K562 (cell line): Measurements from ENCODE around the gene CSMD2. TPM values are rescaled to one million over a fixed set of nuclear protein-coding genes. Genes with fewer than 3 reads are reported as not detected.

ENCODE experiments used
- ATAC-seq: fragments of 200-7000 bp; cut with Tn5 transposase; 3 replicates; pipeline ENCODE4 v1.9.1; 2020; ENCODE audit warnings: moderate library complexity
- BruUV-seq: library from RNA; stranded (reverse); fragments of 400-500 nt; replicated peaks from 2 replicates; lab custom pipeline; 2021; lab: Mats Ljungman, UMichigan
- CTCF ChIA-PET: fragments of 300-600 bp; formaldehyde crosslinking; extraction: SDS; loops from one replicate; lab custom pipeline; 2021; ENCODE audit warnings: low intra/inter-chr PET ratio; lab: Yijun Ruan, JAX
- POLR2A ChIA-PET: fragments of 300-600, 350-650 bp; sonication (Branson Sonifier 250); formaldehyde crosslinking; extraction: SDS; loops from one replicate; lab custom pipeline; 2021; ENCODE audit warnings: antibody characterized with exemption, inconsistent platforms; lab: Yijun Ruan, JAX
- DNase-seq, 4 experiments: peaks; one replicate each; pipeline versions ENCODE4 v3.0.0 to v3.0.0-alpha.2; 2011 to 2018; ENCODE audit warnings: low spot score in 3 of 4, mixed read lengths in 3 of 4; ENCODE audit errors: extremely low read depth in 1 of 4
- FAIRE-seq: peaks from 2 replicates; lab custom pipeline; 2011; peaks lifted over from hg19 to GRCh38; lab: Jason Lieb, UNC
- H2AFZ ChIP-seq: 2 replicates; pipeline ENCODE4 v1.6.0; 2011; ENCODE audit warnings: low read depth, low read length, control low read depth, inconsistent platforms
- H3K27ac ChIP-seq: fragments of 200-600 bp; 3 replicates; pipeline ENCODE4 v1.8.0; 2011; ENCODE audit warnings: low read depth, mild to moderate bottlenecking, control low read depth, inconsistent platforms, low read length, moderate library complexity, mixed read lengths; ENCODE audit errors: extremely low read depth
- H3K27me3 ChIP-seq, 2 experiments: fragments of 300-600 bp in 1 of 2; 2 replicates in 1 of 2; 3 replicates in 1 of 2; pipeline versions ENCODE4 v1.6.0 to v1.8.0; 2011; ENCODE audit warnings: inconsistent platforms in 2 of 2, low read length in 2 of 2, mild to moderate bottlenecking in 1 of 2, mixed read lengths in 1 of 2, moderate library complexity in 1 of 2; ENCODE audit not compliant: control insufficient read depth in 2 of 2, insufficient read depth in 2 of 2
- H3K36me3 ChIP-seq: fragments of 300-600 bp; 3 replicates; pipeline ENCODE4 v1.8.0; 2011; ENCODE audit warnings: mild to moderate bottlenecking, low read length, inconsistent platforms; ENCODE audit not compliant: control insufficient read depth, insufficient read depth
- H3K4me1 ChIP-seq, 2 experiments: fragments of 200-600 bp in 1 of 2; replicated peaks in 1 of 2; 2 replicates in 1 of 2; 3 replicates in 1 of 2; pipeline versions ENCODE4 v1.5.1 to v1.8.0; 2011; ENCODE audit warnings: inconsistent platforms in 2 of 2, low read length in 2 of 2, mild to moderate bottlenecking in 1 of 2, mixed read lengths in 1 of 2, moderate library complexity in 1 of 2; ENCODE audit not compliant: control insufficient read depth in 2 of 2, insufficient read depth in 2 of 2
- H3K4me2 ChIP-seq: 2 replicates; pipeline ENCODE4 v1.6.1; 2011; ENCODE audit warnings: low read length, control low read depth, inconsistent platforms, mixed read lengths; ENCODE audit not compliant: insufficient read depth
- H3K4me3 ChIP-seq: fragments of 200-600 bp; sonication (generic), shearing (Covaris generic); 2 replicates; pipeline ENCODE4 v1.5.1; 2016; ENCODE audit warnings: control low read depth, inconsistent platforms
- H3K79me2 ChIP-seq: fragments of 200-600 bp; 3 replicates; pipeline ENCODE4 v1.8.0; 2011; ENCODE audit warnings: low read length, inconsistent platforms; ENCODE audit not compliant: control insufficient read depth, insufficient read depth
- H3K9ac ChIP-seq, 2 experiments: 2 replicates each; pipeline versions ENCODE4 v1.6.0 to v1.6.1; 2011; ENCODE audit warnings: low read depth in 2 of 2, low read length in 2 of 2, control low read depth in 1 of 2, inconsistent platforms in 1 of 2, mild to moderate bottlenecking in 1 of 2, mixed read lengths in 1 of 2; ENCODE audit not compliant: insufficient read depth in 1 of 2
- H3K9me1 ChIP-seq: one replicate; pipeline ENCODE4 v1.6.0; 2011; ENCODE audit warnings: inconsistent platforms, mild to moderate bottlenecking, low read length, moderate library complexity; ENCODE audit not compliant: control insufficient read depth, insufficient read depth
- H3K9me3 ChIP-seq: replicated peaks from 2 replicates; pipeline ENCODE4 v1.5.1; 2011; ENCODE audit warnings: low read depth, low read length, inconsistent platforms; ENCODE audit not compliant: control insufficient read depth, insufficient read depth
- H4K20me1 ChIP-seq: replicated peaks from 2 replicates; pipeline ENCODE4 v1.6.1; 2011; ENCODE audit warnings: low read length, inconsistent platforms, mixed read lengths; ENCODE audit not compliant: control insufficient read depth, insufficient read depth
- ARID2 ChIP-seq: fragments of 450-650 bp; IDR thresholded peaks from 2 replicates; pipeline ENCODE4 v1.6.1; 2017; ENCODE audit warnings: antibody characterized with exemption, mild to moderate bottlenecking
- RBM25 ChIP-seq: fragments of 200-400 bp; formaldehyde crosslinking; IDR thresholded peaks from 2 replicates; pipeline ENCODE4 v1.6.1; 2018; ENCODE audit warnings: low read length, low read depth, moderate library complexity; ENCODE audit not compliant: severe bottlenecking
- ZNF280A ChIP-seq: fragments of 450-650 bp; IDR thresholded peaks from 2 replicates; pipeline ENCODE4 v1.6.1; 2018; ENCODE audit warnings: mild to moderate bottlenecking, low read depth; ENCODE audit not compliant: partially characterized antibody
- ZNF445 ChIP-seq: fragments of 250-450 bp; sonication (Bioruptor Pico); IDR thresholded peaks from 2 replicates; pipeline ENCODE4 v1.4.0; 2020; ENCODE audit warnings: low read depth, mild to moderate bottlenecking, moderate library complexity
- ZNF76 ChIP-seq: fragments of 250-450 bp; sonication (Bioruptor Pico); IDR thresholded peaks from 2 replicates; pipeline ENCODE4 v1.4.0; 2020; ENCODE audit warnings: mild to moderate bottlenecking, moderate library complexity, borderline replicate concordance
- WGBS: fragments of 100-300 bp; shearing (Covaris generic); methylation state at CpG from one replicate; pipeline ENCODE4 v1.1.6; 2016; ENCODE audit warnings: low coverage, mixed read lengths; ENCODE audit not compliant: insufficient coverage; ENCODE audit errors: missing lambda C conversion rate; 5-methylcytosine and 5-hydroxymethylcytosine counted together
- in situ Hi-C: fragments of 300-500 bp; cut with MboI; formaldehyde crosslinking; loops from 4 replicates; pipeline ENCODE4 v1.15.0; 2018; ENCODE audit warnings: inconsistent platforms, mixed read lengths
- intact Hi-C: fragments of 100-400 bp; cut with micrococcal nuclease; formaldehyde crosslinking; loops from 2 replicates; pipeline ENCODE4 v1.14.2; 2022
- polyA plus RNA-seq, 8 experiments: library from polyadenylated mRNA; depleted of rRNA in 4 of 8; stranded (reverse) in 5 of 8; unstranded in 3 of 8; fragments of >200 nt; fragmentation: Nextera tagmentation in 2 of 8; fragmentation: Illumina TruSeq in 1 of 8; extraction: Ambion mirVana in 2 of 8; extraction: Trizol in 1 of 8; gene quantifications; 2 replicates each; pipeline versions ENCODE4 v1.2.1 to v1.2.3, GENCODE V29; 2011 to 2014; ENCODE audit warnings: inconsistent platforms in 1 of 8, missing spikeins in 1 of 8
- total RNA-seq, 7 experiments: library from RNA; depleted of rRNA in 6 of 7; stranded (reverse); fragments of >200 nt in 6 of 7; fragmentation: Illumina TruSeq in 2 of 7; extraction: Trizol in 2 of 7; gene quantifications; 2 replicates each; pipeline versions ENCODE4 v1.2.1 to v1.2.3, GENCODE V29; 2011 to 2021; ENCODE audit warnings: low replicate concordance in 1 of 7
- TF ChIP-seq, protein P1 (sequence below), 2 experiments: fragments of 450-650 bp in 1 of 2; sonication (generic) in 1 of 2; formaldehyde crosslinking in 1 of 2; IDR thresholded peaks in 1 of 2; conservative IDR thresholded peaks in 1 of 2; 2 replicates each; pipeline versions ENCODE4 v1.6.1 to v1.8.1; 2016 to 2023; ENCODE audit warnings: mild to moderate bottlenecking in 2 of 2, moderate library complexity in 2 of 2, inconsistent platforms in 1 of 2, missing genetic modification reagents in 1 of 2
- TF ChIP-seq, protein P2 (sequence below): sonication (generic); formaldehyde crosslinking; IDR thresholded peaks from 2 replicates; pipeline ENCODE4 v1.8.1; 2022; ENCODE audit warnings: missing genetic modification reagents

Gene CSMD2
- total and polyA plus RNA-seq, 9 of the 15 experiments (the other 6 are each of a cell fraction or from before 2014, with no cell fraction given): not detected

- ATAC-seq (no peak), DNase-seq (no peak), FAIRE-seq (no peak)
- in situ Hi-C loops: no loop called here
- no peak overlapping the region for H3K27ac ChIP-seq
- TF ChIP-seq, protein P1, sequence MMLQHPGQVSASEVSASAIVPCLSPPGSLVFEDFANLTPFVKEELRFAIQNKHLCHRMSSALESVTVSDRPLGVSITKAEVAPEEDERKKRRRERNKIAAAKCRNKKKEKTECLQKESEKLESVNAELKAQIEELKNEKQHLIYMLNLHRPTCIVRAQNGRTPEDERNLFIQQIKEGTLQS (IDR thresholded peaks at IDR 0.05): peak; percentile 45; the same call in 1 of the 2 replicates
- TF ChIP-seq, protein P1 (CRISPR knock-in tag; conservative IDR thresholded peaks at IDR 0.05): no peak
- TF ChIP-seq RBM25 (no peak), ZNF76 (CRISPR knock-in tag) (no peak), ZNF445 (CRISPR knock-in tag) (no peak), ZNF280A (no peak), ARID2 (no peak)
- TF ChIP-seq, protein P2, sequence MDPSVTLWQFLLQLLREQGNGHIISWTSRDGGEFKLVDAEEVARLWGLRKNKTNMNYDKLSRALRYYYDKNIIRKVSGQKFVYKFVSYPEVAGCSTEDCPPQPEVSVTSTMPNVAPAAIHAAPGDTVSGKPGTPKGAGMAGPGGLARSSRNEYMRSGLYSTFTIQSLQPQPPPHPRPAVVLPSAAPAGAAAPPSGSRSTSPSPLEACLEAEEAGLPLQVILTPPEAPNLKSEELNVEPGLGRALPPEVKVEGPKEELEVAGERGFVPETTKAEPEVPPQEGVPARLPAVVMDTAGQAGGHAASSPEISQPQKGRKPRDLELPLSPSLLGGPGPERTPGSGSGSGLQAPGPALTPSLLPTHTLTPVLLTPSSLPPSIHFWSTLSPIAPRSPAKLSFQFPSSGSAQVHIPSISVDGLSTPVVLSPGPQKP (CRISPR knock-in tag): no peak
- H3K4me3 ChIP-seq: no peak overlapping the region
- WGBS: 39% methylated on average over 2 of the region's 2 CpGs
- no peaks in the 10 kb centered on the region for H3K79me2 ChIP-seq
- ChIA-PET POLR2A (interaction anchor here (0.6 to 0.9 kb wide), 4 partner anchors 18 to 627 kb away, joined by 3 to 6 read pairs (median 3); no protein-coding TSS in a partner anchor), CTCF (no interaction called here)
- H3K4me1 ChIP-seq: no peaks in the 10 kb centered on the region
- no peak overlapping the region for H3K4me2 ChIP-seq
- H3K36me3 ChIP-seq: no peaks in the 10 kb centered on the region
- H3K9me3 ChIP-seq: no peaks in the 10 kb centered on the region
- H2AFZ ChIP-seq: no peak overlapping the region
- H3K9me1 ChIP-seq: no peaks in the 10 kb centered on the region
- no TSS peak for BruUV-seq
- no peaks in the 10 kb centered on the region for H4K20me1 ChIP-seq
- intact Hi-C loops: no loop called here
- no peak overlapping the region for H3K9ac ChIP-seq
- H3K27me3 ChIP-seq: no peaks in the 10 kb centered on the region
Measured at GRCh38 chr1:33488624-33489023, 676.4 kb downstream of the CSMD2 start.
